GM19452 (cell line): ENCODE data around the gene NKD1.

Experiments
- ATAC-seq: cut with Tn5 transposase; IDR thresholded peaks from one replicate; pipeline ENCODE4 v1.9.1; 2021; ENCODE audit not compliant: unreplicated experiment

Gene NKD1

GRCh38 chr16:50597563-50598255 lies 49.5 kb downstream of the NKD1 start:
- ATAC-seq: no peak

GRCh38 chr16:50598256-50598894 lies 50.2 kb downstream of the NKD1 start:
- ATAC-seq: no peak

GRCh38 chr16:50598936-50599361 lies 50.8 kb downstream of the NKD1 start:
- no peak for ATAC-seq

GRCh38 chr16:50599494-50599893 lies 51.3 kb downstream of the NKD1 start:
- no peak for ATAC-seq

- ATAC-seq: no peak
Observed at GRCh38 chr16:50600582-50601283, 52.5 kb downstream of the NKD1 start.

- no peak for ATAC-seq
Observed at GRCh38 chr16:50601341-50601740, 53.1 kb downstream of the NKD1 start.

GRCh38 chr16:50602126-50602525 lies 53.9 kb downstream of the NKD1 start:
- no peak for ATAC-seq

GRCh38 chr16:50602531-50603205 lies 54.5 kb downstream of the NKD1 start:
- no peak for ATAC-seq

GRCh38 chr16:50603206-50604064 lies 55.2 kb downstream of the NKD1 start:
- ATAC-seq: no peak

- no peak for ATAC-seq
Observed at GRCh38 chr16:50604065-50604418, 55.8 kb downstream of the NKD1 start.

- ATAC-seq: no peak
Observed at GRCh38 chr16:50604610-50605009, 56.4 kb downstream of the NKD1 start.

GRCh38 chr16:50605733-50606430 lies 57.7 kb downstream of the NKD1 start:
- no peak for ATAC-seq

- ATAC-seq: no peak
Observed at GRCh38 chr16:50606431-50607050, 58.3 kb downstream of the NKD1 start.

- no peak for ATAC-seq
Observed at GRCh38 chr16:50607051-50607431, 58.8 kb downstream of the NKD1 start.

- ATAC-seq: no peak
Observed at GRCh38 chr16:50607447-50607846, 59.3 kb downstream of the NKD1 start.

GRCh38 chr16:50607970-50608557 lies 59.9 kb downstream of the NKD1 start:
- ATAC-seq: no peak

- no peak for ATAC-seq
Observed at GRCh38 chr16:50609049-50609448, 60.9 kb downstream of the NKD1 start.

- no peak for ATAC-seq
Observed at GRCh38 chr16:50609471-50609870, 61.3 kb downstream of the NKD1 start.
